GDM1 (cell line): Measurements from ENCODE around the gene TOX2.

Experiments
- DNase-seq: peaks from one replicate; lab custom pipeline; 2025; lab: John Stamatoyannopoulos, UW

The TOX2 gene

DNA sequence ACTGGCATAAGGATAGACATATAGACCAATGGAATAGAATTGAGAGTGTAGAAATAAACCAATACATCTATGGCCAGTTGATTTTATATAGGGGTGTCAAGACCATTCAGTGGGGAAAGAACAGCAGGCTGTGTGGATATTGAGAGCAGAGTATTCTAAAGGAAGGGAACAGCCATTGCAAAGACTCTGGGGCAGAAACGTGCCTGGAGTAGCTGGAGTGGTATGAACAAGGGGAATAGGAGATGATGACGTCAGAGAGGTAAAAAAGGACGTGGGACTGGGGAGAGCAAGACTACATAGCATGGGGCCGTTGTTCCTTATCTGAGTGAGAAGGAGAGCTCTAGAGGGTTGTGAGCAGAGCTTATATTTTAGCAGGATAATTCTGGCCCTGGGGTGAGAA, 85.2 kb downstream of the TOX2 start:
- no peak for DNase-seq

DNA sequence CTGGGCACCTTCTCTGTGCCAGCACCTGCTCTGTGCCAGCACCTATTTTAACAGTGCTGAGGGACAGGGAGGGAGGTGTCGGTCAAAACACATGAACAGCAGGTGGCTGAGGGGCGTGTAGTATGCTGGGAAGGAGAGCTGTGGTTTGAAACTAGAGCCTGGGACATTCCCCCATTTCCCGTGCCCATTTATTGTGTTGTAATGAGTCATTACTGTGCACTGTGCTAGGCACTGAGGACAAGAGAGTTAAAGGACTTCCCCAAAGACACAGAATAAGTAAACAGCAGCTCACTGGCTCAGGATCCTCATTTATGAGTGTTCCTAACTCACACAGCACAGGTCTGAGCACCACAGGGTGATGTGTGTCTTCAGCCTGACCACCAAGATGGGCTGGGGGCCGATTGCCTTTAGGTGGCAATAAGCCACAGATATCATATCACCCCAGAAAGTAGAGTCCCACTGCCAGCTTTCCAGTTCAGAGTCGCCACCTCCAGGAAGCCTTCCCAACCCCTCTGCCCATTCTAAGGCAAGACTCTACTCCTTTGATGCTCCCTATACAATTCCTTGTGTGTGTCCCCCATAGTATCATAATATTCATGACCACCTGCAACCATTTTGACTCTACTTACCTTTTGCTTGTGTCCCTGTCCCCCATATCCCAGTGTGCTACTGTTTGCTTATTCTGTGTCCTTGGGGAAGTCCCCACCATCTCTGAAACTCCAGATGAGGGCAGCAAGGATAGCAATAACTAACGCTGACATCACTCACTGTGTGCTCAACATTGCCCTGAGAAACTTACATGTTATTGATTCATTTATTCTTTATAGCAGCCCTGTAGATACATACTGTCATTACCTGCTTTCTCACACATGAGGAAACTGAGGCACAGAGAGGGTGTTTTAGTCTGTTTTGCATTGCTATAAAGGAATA, 87.3 kb downstream of the TOX2 start:
- DNase-seq: no peak

DNA sequence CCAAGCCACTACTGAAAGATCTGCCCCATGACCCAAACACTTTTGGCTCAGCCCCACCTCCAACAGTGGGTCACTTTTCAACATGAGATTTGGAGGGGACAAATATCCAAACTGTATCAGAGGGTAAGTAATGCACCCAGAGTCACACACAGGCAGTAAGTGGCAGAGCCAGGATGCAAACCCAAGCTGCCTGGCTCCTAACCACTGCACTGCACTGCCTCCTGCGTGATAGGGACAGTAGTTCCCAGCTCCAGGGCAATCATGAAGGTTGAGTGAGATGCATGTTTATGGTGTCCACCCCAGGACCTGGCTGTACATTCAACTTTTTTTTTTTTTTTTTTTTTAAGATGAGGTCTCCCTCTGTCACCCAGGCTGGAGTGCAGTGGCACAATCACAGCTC, 88.2 kb downstream of the TOX2 start:
- no peak for DNase-seq

DNA sequence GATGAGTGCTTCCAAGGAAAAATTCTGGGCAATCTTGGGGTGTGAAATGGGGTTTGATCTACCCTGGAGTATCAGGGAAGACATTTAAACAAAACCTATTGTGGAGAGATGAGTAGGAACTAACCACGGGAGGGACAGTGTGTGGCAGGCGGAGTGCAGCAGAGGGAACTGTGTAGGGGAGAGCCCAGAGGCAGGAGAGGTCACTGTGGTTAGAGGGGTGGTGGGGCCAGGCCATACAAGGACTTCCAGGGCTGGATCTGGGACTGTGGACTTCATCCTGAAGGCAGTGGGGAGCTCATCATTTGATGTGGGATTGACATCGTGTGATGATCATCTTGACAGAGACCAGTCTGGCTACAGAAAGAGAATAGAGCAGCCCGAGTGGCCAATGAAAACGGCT, 89.0 kb downstream of the TOX2 start:
- DNase-seq: no peak

DNA sequence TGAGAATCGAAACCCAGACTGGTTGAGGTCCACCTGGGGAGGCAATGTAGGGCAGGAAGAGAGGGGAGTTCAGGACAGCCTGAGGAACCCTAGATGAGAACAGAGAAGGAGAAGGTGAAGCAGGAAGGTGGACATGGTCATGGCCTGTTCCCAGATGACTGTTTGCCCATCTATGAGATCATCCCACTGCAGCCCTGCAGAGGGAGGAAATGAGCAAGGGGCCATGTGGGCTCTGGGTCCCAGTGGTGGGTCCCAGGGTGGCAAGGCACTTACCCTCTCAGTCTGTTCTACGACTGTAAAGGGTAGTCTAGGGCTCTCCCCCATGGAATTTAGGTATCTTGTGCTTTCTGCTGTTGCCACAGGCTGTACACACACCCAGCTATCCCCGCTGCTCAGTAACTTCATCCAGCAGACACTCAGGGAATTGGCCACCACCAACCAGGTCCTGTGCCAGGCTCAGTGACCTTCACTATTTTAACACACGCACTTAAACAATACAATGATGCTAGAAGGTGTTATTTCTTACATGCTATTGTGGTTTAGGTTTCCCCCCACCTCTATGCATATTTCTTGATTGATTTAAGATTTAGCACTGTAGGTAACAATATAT, 89.8 kb downstream of the TOX2 start:
- DNase-seq: no peak

DNA sequence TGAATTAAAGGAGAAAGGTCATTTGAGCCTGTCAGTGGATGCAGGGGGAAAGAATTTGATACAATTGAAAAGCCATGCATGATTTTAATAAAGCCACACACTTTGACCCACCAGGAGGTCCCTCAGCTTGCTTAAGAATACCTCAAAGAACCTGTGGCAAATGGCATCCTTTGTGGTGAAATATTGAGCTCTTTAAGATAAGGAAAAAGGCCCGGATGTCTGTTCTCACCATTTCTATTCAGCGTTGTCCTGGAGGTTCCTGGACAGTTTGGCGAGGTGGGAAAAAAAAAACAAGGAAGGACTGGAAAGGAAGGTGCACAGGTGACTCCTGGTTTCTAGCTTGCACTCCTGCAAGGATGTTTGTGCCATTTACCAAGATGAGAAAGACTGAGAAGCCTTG, 91.0 kb downstream of the TOX2 start:
- DNase-seq: no peak

DNA sequence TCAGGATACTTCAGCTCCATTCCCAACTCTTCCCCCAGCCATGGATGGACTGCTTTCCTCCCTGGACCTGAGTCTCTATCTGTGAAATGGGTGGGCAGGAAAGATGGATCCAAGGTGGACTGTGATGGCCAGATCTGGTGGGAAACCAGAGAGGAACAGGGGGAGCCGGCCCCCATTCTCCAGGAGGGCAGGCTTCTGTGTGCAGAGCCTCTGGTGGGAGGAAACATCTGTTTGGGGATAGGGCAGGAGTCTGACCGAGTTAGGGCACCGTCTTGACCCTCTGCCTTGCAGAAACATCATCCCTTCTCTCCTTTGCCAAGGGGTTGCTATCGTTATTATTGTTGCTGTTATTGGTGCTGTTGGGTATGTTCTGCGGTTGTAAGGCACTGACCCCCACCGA, 91.5 kb downstream of the TOX2 start:
- DNase-seq: no peak

DNA sequence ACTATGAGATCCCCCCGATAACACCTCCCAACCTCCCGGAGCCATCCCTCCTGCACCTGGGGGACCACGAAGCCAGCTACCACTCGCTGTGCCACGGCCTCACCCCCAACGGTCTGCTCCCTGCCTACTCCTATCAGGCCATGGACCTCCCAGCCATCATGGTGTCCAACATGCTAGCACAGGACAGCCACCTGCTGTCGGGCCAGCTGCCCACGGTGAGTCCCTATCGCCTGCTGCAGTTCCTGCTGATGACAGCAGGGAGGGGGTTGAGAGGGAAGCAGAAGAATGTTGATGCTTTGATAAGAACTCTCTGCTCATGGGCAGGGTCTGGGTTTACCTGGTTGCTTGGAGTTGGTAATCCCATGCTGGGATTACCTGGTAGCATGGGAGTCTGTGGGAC, 91.9 kb downstream of the TOX2 start:
- DNase-seq: no peak

DNA sequence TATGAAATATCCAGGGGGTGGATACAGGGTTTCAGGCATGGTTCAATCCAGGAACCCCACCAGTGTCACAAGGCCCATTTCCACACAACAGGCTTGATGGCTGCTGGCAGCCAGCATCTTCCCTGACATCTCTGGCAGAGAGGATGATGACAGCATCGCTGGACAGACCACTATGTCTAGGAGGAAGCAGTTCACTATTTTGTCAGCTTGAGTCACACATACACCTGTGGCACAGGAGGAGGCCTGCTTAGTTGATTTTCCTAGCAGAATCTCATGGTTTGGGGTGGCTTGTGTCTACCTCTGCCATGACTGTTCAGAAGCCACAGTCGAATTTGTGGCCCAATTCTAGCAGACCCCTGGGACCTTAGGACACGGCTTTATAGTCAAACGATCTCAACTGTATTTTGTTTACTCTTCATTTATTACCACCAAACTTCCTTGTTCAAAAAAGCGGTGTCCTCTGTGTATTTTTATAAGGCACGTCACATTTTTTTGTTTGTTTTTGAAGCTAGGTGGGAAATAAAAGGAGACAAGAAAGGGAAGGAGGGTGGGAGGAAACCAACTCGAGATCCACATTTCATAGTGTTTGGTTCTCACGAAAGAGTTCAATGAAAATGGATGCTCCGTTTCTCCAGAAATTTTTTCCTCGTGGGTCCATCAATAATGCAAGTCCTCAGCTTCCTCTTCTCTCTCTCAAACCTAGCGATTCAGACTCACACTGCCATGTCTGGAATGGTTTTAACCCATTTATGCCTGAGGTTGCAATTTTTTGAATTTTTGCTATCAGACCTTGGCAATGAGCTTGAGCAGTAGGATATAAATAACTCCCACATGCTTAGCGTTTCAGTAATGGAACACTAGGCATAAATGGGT, 94.4 kb downstream of the TOX2 start:
- no peak for DNase-seq

DNA sequence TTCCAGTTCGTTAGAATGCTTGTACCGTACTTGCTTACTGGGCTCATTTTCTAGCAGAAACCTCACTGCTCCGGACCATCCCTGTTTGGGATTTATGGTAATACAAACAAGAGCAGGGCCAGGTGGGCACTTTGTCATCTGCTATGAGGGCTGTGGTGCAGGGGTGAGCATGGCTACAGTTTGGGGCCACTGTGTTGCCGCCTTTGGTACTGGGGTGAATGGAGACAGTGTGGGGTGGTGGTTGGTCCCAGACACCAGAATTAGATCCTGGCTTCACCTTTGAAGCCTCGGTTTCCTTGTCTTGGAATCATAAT, 95.0 kb downstream of the TOX2 start:
- DNase-seq: no peak

DNA sequence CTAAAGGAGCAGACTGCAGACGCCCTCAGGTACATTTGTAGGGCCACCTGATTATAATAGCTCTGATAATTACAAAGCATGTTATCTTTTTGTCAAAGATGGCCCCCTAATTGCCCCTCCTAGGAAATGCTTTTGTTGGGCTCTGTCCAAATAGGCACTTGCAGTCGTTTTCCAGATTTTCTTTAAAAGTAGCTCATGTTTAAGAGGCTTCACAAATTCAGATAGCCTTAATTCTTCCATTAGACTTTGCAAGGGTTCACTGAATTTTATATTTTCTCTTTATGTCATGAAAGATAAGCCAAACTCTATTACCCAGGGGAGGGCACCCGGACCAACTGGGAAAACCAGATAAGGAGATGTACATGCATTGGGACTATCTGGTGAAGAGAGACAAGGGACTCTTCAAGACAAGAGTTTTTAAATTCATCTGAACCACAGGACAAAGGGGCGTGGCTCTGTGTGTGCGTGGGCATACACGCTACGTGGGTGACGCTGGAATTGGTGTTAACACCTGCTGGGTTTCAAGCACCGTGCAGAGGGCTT, 95.6 kb downstream of the TOX2 start:
- no peak for DNase-seq

DNA sequence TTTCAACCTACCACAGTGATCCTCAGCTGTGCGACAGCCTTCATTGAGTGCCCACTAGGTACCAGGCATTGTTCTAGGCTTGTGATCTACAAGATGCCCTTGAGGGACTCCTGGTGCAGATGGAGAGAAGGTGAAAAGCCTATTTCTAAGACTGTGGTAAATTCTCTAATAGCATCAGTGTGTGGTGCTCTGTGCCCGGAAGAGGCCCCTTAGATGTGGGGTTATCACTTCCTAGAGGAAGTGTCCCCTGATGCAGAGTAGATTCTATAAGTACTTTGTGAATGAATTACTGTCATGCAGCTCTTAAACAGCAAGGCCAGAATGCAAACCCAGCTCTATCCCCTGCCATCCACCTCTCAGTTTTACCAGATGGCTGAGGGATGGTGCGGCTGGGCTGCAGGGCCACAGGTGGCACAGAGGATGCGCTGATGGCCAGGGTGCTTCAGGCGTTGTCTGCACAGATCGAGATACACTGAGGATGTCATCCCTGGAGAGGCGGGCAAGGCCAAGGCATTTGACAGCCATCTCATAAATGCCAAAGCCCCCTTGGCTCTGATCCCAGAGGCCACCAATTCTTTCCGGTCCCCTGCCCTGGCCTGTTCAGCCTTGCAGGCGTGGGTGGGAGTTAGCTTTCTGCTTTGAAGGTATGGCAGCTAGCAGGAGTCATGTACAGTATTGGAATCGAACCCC, 96.7 kb downstream of the TOX2 start:
- DNase-seq: no peak

DNA sequence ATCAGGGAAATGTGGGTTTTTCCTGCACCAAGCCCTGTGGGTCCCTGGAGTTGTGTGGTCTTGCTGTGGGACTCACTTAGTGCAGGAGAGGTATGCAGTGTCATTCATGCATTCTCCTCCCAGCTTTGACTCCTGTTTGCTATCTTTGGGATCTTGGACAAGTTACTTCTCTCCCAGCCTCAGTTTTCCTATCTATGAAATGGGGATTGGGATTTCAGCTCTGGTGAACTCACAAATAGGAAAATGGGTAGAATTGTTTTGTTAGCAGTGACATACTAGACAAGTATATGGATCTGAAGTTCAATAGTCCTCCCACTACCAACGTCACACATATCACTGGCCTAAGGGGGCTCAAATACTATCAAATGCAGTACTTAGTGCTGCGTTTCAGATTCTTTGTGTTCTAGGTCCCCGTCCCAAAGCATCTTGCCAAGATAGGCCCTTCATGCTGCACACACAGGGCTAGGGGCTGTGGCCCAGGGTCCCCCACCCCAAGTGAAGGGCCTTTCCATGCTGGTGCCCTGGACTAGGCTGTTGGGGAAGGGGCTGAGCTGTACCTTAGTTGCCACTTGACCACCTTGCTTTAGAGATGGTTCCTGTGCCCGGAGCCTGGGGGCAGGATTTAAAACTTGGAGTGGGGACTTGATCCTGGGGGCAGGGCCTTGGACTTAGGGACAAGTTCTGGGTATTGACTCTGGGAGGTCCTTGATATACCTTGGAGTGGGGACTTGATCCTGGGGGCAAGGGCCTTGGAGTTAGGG, 98.0 kb downstream of the TOX2 start:
- DNase-seq: no peak

DNA sequence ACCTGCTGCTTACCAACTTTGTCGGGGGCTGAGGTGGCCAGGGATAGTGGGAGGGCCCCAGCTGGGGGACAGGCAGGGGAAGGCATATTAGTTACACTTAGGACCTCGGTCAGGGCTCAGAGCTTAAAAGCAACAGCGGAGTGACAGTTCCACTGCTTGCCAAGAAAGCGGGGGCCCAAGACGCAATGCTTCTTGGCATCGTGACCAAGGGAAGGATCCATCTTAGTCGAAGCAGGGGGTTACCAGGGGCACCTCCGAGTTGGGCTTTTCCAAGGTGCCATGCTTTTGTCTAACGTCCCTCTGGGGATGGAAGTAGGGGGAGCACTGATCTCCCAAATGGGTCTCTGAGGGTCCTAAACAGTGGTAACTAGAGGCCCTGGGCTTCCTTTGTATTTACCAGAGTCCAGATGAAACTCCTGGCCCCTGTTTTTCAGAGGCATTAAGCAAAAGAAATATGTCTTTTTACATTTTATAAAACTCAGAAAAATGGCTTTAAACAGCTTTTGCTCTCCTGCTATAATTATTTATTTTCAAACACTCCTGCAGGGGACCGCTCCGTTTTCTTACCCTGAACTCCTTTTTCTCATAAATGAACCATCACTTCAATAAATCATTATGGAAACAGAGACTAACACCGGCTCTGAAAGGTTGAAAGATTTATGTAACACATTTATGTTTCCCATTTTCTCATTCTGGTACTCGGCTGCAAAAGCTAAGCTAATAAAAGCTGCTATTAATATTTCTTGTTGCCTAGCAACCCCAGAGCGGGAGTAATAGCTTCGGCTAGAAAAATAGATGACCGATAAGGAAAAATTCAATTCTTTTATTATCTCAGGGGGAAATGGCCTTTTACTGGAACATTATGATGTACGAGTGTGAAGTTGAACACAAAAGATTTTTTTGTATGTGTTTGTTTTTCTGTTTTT, 100.4 kb downstream of the TOX2 start:
- no peak for DNase-seq

DNA sequence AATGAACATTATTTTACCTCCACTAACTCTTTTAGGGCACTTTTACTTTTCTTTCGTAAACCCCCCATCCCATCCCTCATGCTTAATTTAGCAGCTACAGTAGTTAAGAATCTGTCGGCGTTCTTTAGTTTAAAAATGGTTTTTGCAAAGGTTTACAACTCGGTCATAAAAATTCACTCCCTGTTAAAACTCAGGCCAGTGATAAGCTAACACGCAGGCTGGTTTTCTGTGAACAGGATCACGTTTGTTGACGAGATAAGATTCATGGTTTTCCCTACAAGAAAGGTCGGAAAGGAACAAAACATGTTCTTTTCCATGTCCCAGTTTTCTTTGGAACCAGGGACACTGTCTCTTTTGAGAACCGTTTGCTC, 101.1 kb downstream of the TOX2 start:
- no peak for DNase-seq

DNA sequence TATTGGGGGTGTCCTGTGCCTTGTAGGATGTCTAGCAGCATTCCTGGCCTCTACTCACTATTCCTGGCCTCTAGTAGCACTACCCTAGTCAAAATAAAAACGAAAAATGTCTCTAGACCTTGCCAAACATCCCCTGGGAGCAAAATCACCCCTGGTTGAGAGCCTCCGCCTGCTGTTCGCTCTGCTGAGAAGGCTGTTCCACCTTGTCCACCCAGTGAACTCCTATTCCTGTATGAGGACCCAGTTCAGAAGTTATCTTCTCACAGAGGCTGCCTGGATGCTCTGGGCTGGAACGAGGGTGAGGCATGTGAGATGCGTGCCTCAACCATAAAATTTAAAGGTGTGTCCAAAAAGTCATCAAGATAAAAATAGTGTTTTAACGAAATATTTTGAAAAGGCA, 101.9 kb downstream of the TOX2 start:
- no peak for DNase-seq

DNA sequence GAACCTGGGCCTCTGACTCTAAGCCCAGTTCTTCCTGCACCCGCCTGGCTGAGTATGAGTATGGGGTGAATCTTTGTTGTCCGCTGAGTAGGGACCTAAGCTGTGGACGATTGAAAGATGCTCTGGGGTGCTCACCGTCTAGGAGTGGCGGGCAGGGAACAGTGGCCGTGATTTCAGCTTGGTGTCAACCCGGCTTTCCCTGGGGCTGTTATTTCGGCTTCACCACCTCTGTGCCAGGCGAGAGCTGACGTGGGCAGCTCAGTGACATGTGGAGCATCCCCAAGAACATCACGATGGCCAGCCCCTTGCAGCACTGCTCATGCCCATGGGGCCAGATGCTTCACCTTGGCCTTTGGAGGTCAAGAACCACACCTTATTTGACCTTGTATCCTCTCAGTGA, 102.6 kb downstream of the TOX2 start:
- DNase-seq: no peak

DNA sequence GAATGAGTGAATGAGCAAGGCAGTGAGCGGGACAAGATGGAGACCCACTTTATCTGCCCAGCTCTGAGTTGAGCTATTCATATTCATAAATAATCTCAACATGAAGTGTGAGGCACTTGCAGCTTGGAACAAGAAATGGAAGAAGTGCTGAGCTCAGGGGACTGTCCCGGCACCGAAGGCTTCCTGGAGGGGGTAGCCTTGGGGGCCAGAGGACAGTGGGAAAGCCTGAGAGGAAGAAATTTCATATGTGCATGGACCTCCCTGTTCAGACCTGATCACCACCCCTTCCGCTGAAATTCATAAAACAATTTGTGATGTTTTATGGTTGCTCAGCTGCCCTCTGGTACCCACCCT, 103.2 kb downstream of the TOX2 start:
- no peak for DNase-seq

DNA sequence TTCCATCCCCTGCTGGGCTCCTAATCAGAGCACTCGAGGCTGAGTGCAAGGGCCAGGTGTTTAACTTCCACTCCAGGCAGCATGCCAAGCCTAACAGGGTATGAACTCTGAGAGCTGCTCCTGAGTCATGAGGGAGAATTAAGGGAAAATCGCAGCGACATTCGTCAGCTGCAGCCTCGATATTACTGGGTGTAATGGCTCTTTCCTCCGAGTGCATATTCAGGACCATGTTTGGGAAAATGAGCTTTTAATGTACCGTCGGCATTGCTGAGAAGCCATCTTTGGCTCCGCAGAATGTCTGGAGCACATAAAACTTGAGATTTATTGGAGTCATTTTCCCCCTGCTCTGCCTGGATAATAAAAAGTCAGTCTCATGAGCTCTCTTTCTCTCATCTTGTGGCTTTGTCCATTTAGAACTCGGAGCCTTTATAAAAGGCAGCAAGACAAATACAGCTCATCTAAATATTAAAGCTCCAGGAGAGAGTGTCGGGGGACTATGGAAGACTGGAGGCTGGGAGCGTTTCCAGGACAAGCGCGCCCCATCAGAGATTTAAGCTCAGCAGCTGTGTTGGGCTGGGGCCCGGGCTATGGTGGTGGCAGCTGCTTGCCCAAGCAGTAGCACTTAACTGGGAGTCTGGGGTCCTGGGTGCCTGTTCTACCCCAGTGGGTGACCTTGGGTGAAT, 103.7 kb downstream of the TOX2 start:
- no peak for DNase-seq
